Endothelial cell of umbilical vein (primary cell): ENCODE data around the gene UIMC1. TPM values are rescaled to one million over a fixed set of nuclear protein-coding genes. Genes with fewer than 3 reads are reported as not detected.

Experiments used
- BruUV-seq: library from RNA; stranded (reverse); fragments of 400-500 nt; replicated peaks from 2 replicates; lab custom pipeline; 2021; lab: Mats Ljungman, UMichigan
- CTCF ChIA-PET: fragments of 300-600, 350-600 bp; sonication (Branson Sonifier 250); formaldehyde crosslinking; loops from one replicate; lab custom pipeline; 2021; ENCODE audit warnings: antibody characterized with exemption, inconsistent platforms; lab: Charles Lee
- POLR2A ChIA-PET: fragments of 300-600, 350-600 bp; sonication (Branson Sonifier 250); formaldehyde crosslinking; loops from one replicate; lab custom pipeline; 2021; ENCODE audit warnings: antibody characterized with exemption, inconsistent platforms; lab: Charles Lee
- DNase-seq: peaks from one replicate; pipeline ENCODE4 v3.0.0-alpha.2; 2011; ENCODE audit warnings: low read depth, low spot score
- FAIRE-seq: peaks from 2 replicates; lab custom pipeline; 2011; peaks lifted over from hg19 to GRCh38; lab: Jason Lieb, UNC
- H2AFZ ChIP-seq: 2 replicates; pipeline ENCODE4 v1.6.0; 2012; ENCODE audit warnings: low read depth, low read length, control low read depth, inconsistent platforms
- H3K27ac ChIP-seq: 2 replicates; pipeline ENCODE4 v1.5.1; 2011; ENCODE audit warnings: low read depth, mild to moderate bottlenecking, control low read depth, low read length, moderate library complexity; ENCODE audit not compliant: insufficient read depth
- H3K27me3 ChIP-seq, 2 experiments: 2 replicates each; pipeline versions ENCODE4 v1.6.0 to v1.6.1; 2011; ENCODE audit warnings: low read length in 2 of 2, mixed read lengths in 1 of 2; ENCODE audit not compliant: control insufficient read depth in 2 of 2, insufficient read depth in 2 of 2
- H3K36me3 ChIP-seq, 2 experiments: 2 replicates in 1 of 2; 3 replicates in 1 of 2; pipeline ENCODE4 v1.5.1; 2011; ENCODE audit warnings: low read length in 2 of 2, mild to moderate bottlenecking in 1 of 2, moderate library complexity in 1 of 2; ENCODE audit not compliant: control insufficient read depth in 2 of 2, insufficient read depth in 2 of 2; ENCODE audit errors: extremely low read depth in 1 of 2
- H3K4me1 ChIP-seq: 3 replicates; pipeline ENCODE4 v1.5.1; 2011; ENCODE audit warnings: mild to moderate bottlenecking, low read length; ENCODE audit not compliant: control insufficient read depth, insufficient read depth; ENCODE audit errors: extremely low read depth
- H3K4me2 ChIP-seq: 2 replicates; pipeline ENCODE4 v1.6.1; 2011; ENCODE audit warnings: low read length, control low read depth, mixed read lengths; ENCODE audit not compliant: insufficient read depth
- H3K4me3 ChIP-seq, 3 experiments: fragments of 200-600 bp in 1 of 3; sonication (generic), shearing (Covaris generic) in 1 of 3; replicated peaks in 1 of 3; 2 replicates each; pipeline ENCODE4 v1.5.1; 2011 to 2016; ENCODE audit warnings: control low read depth in 3 of 3, low read length in 3 of 3, mild to moderate bottlenecking in 2 of 3, inconsistent platforms in 1 of 3, low read depth in 1 of 3, moderate library complexity in 1 of 3; ENCODE audit not compliant: insufficient read depth in 1 of 3
- H3K79me2 ChIP-seq: 2 replicates; pipeline ENCODE4 v1.6.0; 2012; ENCODE audit warnings: low read length, inconsistent platforms; ENCODE audit not compliant: control insufficient read depth, insufficient read depth
- H3K9ac ChIP-seq: replicated peaks from 2 replicates; pipeline ENCODE3; 2011; ENCODE audit warnings: low read length, control low read depth; ENCODE audit not compliant: insufficient read depth; ENCODE audit errors: extremely low read depth
- H3K9me1 ChIP-seq: replicated peaks from 3 replicates; pipeline ENCODE4 v1.6.0; 2011; ENCODE audit warnings: mild to moderate bottlenecking, low read length; ENCODE audit not compliant: control insufficient read depth, insufficient read depth; ENCODE audit errors: extremely low read depth
- H3K9me3 ChIP-seq: replicated peaks from 2 replicates; pipeline ENCODE4 v1.5.1; 2012; ENCODE audit warnings: low read length, inconsistent platforms; ENCODE audit not compliant: control insufficient read depth, insufficient read depth
- H4K20me1 ChIP-seq: replicated peaks from 2 replicates; pipeline ENCODE3; 2011; ENCODE audit warnings: mild to moderate bottlenecking, low read length; ENCODE audit not compliant: control insufficient read depth, insufficient read depth; ENCODE audit errors: extremely low read depth
- EZH2 ChIP-seq: IDR thresholded peaks from 2 replicates; pipeline ENCODE4 v1.6.1; 2012; ENCODE audit warnings: borderline replicate concordance, low read depth, mild to moderate bottlenecking, moderate library complexity, low read length, inconsistent platforms; ENCODE audit not compliant: severe bottlenecking
- FOS ChIP-seq: IDR thresholded peaks from 2 replicates; pipeline ENCODE4 v1.6.1; 2011; ENCODE audit warnings: mild to moderate bottlenecking, low read length, moderate library complexity, borderline replicate concordance; ENCODE audit not compliant: insufficient read depth
- GATA2 ChIP-seq: IDR thresholded peaks from 2 replicates; pipeline ENCODE4 v1.7.0; 2011; ENCODE audit warnings: low read depth, mild to moderate bottlenecking, moderate library complexity, mixed read lengths, low read length; ENCODE audit not compliant: insufficient read length, insufficient read depth
- JUN ChIP-seq: IDR thresholded peaks from 2 replicates; pipeline ENCODE4 v1.6.1; 2011; ENCODE audit warnings: borderline replicate concordance, low read depth; ENCODE audit not compliant: insufficient read length, insufficient read depth
- MYC ChIP-seq: IDR thresholded peaks from one replicate; pipeline ENCODE4 v1.6.1; 2011; ENCODE audit warnings: mild to moderate bottlenecking, low read depth, low read length
- POLR2A ChIP-seq: IDR thresholded peaks from 2 replicates; pipeline ENCODE4 v1.6.1; 2012; ENCODE audit warnings: low read depth, mild to moderate bottlenecking, control low read depth, low read length
- POLR2AphosphoS5 ChIP-seq: IDR thresholded peaks from 2 replicates; pipeline ENCODE4 v1.6.1; 2012; ENCODE audit warnings: low read depth, mild to moderate bottlenecking, control low read depth, low read length, moderate library complexity; ENCODE audit not compliant: insufficient read depth
- dilution Hi-C: fragments of 300-500 bp; cut with MboI; formaldehyde crosslinking; loops from one replicate; pipeline ENCODE4 v1.15.0; 2019; ENCODE audit warnings: low sequenced_read_pairs; ENCODE audit not compliant: extremely low pct_ligation_motif_present
- intact Hi-C: fragments of 100-400 bp; cut with micrococcal nuclease; formaldehyde crosslinking; loops from one replicate; pipeline ENCODE4 v1.10.0; 2022
- polyA plus RNA-seq, 4 experiments: library from polyadenylated mRNA; depleted of rRNA in 3 of 4; stranded (reverse) in 3 of 4; unstranded in 1 of 4; fragments of >200 nt; gene quantifications; 2 replicates each; pipeline versions ENCODE4 v1.2.1 to v1.2.3, GENCODE V29; 2011 to 2012; ENCODE audit warnings: missing spikeins in 1 of 4
- total RNA-seq: library from RNA; stranded (reverse); gene quantifications from 2 replicates; pipeline ENCODE4 v1.2.3, GENCODE V29; 2021
- TF ChIP-seq, protein P1 (sequence below), 2 donors: IDR thresholded peaks; 1 replicate in 1 of 2; 2 replicates in 1 of 2; pipeline ENCODE4 v1.5.1; 2011; ENCODE audit warnings: low read length in 2 of 2, mild to moderate bottlenecking in 2 of 2, moderate library complexity in 2 of 2, control low read depth in 1 of 2, inconsistent platforms in 1 of 2, low read depth in 1 of 2; ENCODE audit not compliant: insufficient read depth in 1 of 2; ENCODE audit errors: extremely low read depth in 1 of 2
- TF ChIP-seq, protein P2 (sequence below): IDR thresholded peaks from 2 replicates; pipeline ENCODE4 v1.6.1; 2011; ENCODE audit not compliant: insufficient read depth, insufficient read length

Gene UIMC1
- total and polyA plus RNA-seq, 2 donors (not counting 3 experiments of a cell fraction or from before 2014, with no cell fraction given): 17.2 to 60.1 TPM

DNA sequence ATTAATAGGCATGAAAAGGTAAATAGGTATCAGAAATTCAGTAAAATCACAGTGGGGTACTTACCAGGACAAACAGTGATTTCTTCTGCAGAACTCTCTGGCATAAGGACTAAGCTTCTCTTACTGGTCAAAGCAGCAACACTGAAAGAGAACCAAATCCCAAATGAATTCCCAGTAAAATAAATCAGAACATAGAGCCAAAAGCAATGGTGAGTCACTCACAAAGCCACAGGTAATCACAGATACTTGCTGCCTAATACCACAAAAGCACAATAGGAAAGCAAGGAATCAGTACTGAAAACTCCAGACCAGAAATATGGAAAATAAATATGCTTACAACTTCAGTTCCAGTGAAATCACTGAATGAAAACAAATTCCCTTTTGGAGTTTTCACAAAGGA is 50.7 kb downstream of the UIMC1 start:
- H3K9me3 ChIP-seq: no peaks in the 10 kb centered on the region
- ChIA-PET POLR2A (no interaction called here), CTCF (no interaction called here)
- peaks cover 8 to 12% of the 10 kb centered on the region in 2 experiments for H3K36me3 ChIP-seq
- BruUV-seq: no TSS peak
- FAIRE-seq (no peak), DNase-seq (no peak)
- peaks cover 1% of the 10 kb centered on the region for H3K79me2 ChIP-seq
- intact Hi-C loops (loop anchor here (5.0 kb wide), 1 partner anchor 156 kb away; no protein-coding TSS in a partner anchor), dilution Hi-C loops (no loop called here)
- TF ChIP-seq POLR2AphosphoS5: no peak
- TF ChIP-seq JUN: no peak
- TF ChIP-seq, protein P1, sequence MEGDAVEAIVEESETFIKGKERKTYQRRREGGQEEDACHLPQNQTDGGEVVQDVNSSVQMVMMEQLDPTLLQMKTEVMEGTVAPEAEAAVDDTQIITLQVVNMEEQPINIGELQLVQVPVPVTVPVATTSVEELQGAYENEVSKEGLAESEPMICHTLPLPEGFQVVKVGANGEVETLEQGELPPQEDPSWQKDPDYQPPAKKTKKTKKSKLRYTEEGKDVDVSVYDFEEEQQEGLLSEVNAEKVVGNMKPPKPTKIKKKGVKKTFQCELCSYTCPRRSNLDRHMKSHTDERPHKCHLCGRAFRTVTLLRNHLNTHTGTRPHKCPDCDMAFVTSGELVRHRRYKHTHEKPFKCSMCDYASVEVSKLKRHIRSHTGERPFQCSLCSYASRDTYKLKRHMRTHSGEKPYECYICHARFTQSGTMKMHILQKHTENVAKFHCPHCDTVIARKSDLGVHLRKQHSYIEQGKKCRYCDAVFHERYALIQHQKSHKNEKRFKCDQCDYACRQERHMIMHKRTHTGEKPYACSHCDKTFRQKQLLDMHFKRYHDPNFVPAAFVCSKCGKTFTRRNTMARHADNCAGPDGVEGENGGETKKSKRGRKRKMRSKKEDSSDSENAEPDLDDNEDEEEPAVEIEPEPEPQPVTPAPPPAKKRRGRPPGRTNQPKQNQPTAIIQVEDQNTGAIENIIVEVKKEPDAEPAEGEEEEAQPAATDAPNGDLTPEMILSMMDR (IDR thresholded peaks at IDR 0.05; ENCODE audit: extremely low read depth in 1 of 2, insufficient read depth in 1 of 2, low read depth in 1 of 2, low read length in 2 of 2): no peak
- TF ChIP-seq, protein P2, sequence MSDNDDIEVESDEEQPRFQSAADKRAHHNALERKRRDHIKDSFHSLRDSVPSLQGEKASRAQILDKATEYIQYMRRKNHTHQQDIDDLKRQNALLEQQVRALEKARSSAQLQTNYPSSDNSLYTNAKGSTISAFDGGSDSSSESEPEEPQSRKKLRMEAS: no peak
- TF ChIP-seq GATA2: no peak
- no peak for TF ChIP-seq EZH2
- no peak for TF ChIP-seq POLR2A
- TF ChIP-seq MYC: no peak
- TF ChIP-seq FOS: no peak
- no peak overlapping the region for H3K4me3 ChIP-seq
- no peak overlapping the region for H2AFZ ChIP-seq
- no peaks in the 10 kb centered on the region for H3K27me3 ChIP-seq
- no peaks in the 10 kb centered on the region for H4K20me1 ChIP-seq
- H3K4me1 ChIP-seq: peaks cover 8% of the 10 kb centered on the region
- H3K27ac ChIP-seq: no peak overlapping the region
- no peak overlapping the region for H3K9ac ChIP-seq
- no peak overlapping the region for H3K4me2 ChIP-seq
- no peaks in the 10 kb centered on the region for H3K9me1 ChIP-seq
